Nucleus accumbens (tissue), 56 donors: ENCODE measurements around the gene WDR64.

Experiments
- DNase-seq, 56 donors: peaks; one replicate each; lab custom pipeline; 2025; lab: John Stamatoyannopoulos, UW

The WDR64 gene

GRCh38 chr1:241827264-241827663 is 175.2 kb downstream of the WDR64 start:
- DNase-seq: no peak

GRCh38 chr1:241828463-241829021 is 176.5 kb downstream of the WDR64 start:
- peak in 14 of 56 donors; percentile 0 to 51 (median 10) for DNase-seq

GRCh38 chr1:241829468-241829867 is 177.4 kb downstream of the WDR64 start:
- no peak for DNase-seq

- peak in 2 of 56 donors; percentile 1 to 5 for DNase-seq
These were observed 182.8 kb downstream of the WDR64 start for GRCh38 chr1:241834733-241835377.

- no peak for DNase-seq
These were observed 184.9 kb downstream of the WDR64 start for GRCh38 chr1:241836941-241837340.

GRCh38 chr1:241837416-241837815 is 185.3 kb downstream of the WDR64 start:
- DNase-seq: no peak

GRCh38 chr1:241837901-241838300 is 185.8 kb downstream of the WDR64 start:
- no peak for DNase-seq

GRCh38 chr1:241838897-241839296 is 186.8 kb downstream of the WDR64 start:
- no peak for DNase-seq

- DNase-seq: no peak
These were observed 187.4 kb downstream of the WDR64 start for GRCh38 chr1:241839369-241839979.

GRCh38 chr1:241840164-241840563 is 188.1 kb downstream of the WDR64 start:
- DNase-seq: no peak

- DNase-seq: no peak
These were observed 189.6 kb downstream of the WDR64 start for GRCh38 chr1:241841691-241842090.

GRCh38 chr1:241842565-241842964 is 190.5 kb downstream of the WDR64 start:
- DNase-seq: no peak

- no peak for DNase-seq
These were observed 192.5 kb downstream of the WDR64 start for GRCh38 chr1:241844593-241844992.

- DNase-seq: no peak
These were observed 194.3 kb downstream of the WDR64 start for GRCh38 chr1:241846375-241846774.

- DNase-seq: no peak
These were observed 194.9 kb downstream of the WDR64 start for GRCh38 chr1:241846862-241847539.

GRCh38 chr1:241847540-241847795 is 195.4 kb downstream of the WDR64 start:
- DNase-seq: no peak

GRCh38 chr1:241847796-241848685 is 196.0 kb downstream of the WDR64 start, which contains the start of gene EXO1:
EXO1 (plus strand) TSS chr1:241848204; CDS start chr1:241850426, 2,222 bp downstream.
- peak; percentile 57 to 98 (median 91) for DNase-seq

- no peak for DNase-seq
These were observed 196.7 kb downstream of the WDR64 start for GRCh38 chr1:241848686-241849344.

- no peak for DNase-seq
These were observed 197.2 kb downstream of the WDR64 start for GRCh38 chr1:241849345-241849695.
